ENCODE measurements around the gene TEKT5. TPM values are rescaled to one million over a fixed set of nuclear protein-coding genes. Genes with fewer than 3 reads are reported as not detected.

Gene TEKT5
- total RNA-seq, 1 donor from 2014 or later = not detected

DNA sequence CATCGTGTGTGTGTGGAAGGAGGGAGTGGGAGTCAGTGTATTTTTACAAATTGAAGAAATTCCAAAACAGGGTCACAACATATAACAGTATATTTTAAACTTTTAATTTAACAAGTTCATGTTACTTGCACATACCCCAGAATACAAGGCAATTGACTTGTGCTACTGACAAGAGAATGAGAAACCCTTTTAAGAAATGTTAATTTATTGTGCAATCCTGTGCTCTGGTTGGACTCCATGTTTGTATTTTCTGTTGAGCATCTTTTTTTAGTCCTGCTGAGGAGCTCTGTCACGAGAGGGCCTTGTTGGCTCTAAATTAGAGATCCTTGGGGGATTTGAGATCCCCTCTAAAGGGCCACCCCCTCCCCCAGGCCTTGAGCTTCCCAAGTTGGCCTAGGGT lies 113.2 kb downstream of the TEKT5 start:
- H3K27ac Mint-ChIP-seq = no peak overlapping the region
- H3K27me3 Mint-ChIP-seq (ENCODE audit: low read depth) = peaks cover 40% of the 10 kb centered on the region
- H3K4me1 Mint-ChIP-seq (ENCODE audit: low read depth) = no peaks in the 10 kb centered on the region
- H3K9me3 Mint-ChIP-seq = no peaks in the 10 kb centered on the region
- no peak overlapping the region for H3K4me3 Mint-ChIP-seq (ENCODE audit: low read depth)
- H3K36me3 Mint-ChIP-seq (ENCODE audit: low read depth) = no peaks in the 10 kb centered on the region
- DNase-seq (ENCODE audit: low spot score) = no peak
- intact Hi-C loops (cut with micrococcal nuclease) = no loop called here

DNA sequence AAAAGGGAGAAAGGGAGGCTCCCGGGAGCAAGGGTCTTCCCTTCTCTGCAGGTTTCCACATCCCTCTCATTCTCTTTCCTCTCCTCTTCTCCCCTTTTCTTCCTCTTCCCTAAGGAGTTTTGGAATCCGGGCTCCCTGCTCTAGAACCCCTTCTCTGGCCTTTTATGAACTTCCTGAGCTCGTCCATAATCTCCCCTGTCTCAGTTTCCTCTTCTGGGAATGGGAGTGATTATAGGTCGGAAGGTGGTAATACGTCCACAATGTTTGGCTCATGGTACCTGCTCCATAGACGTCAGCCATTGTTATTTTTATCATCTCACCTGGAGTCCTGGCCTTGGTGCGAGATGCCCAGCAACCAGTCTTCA lies 113.9 kb downstream of the TEKT5 start:
- Mint-ChIP-seq H3K4me1 (ENCODE audit: low read depth) (no peaks in the 10 kb centered on the region), H3K4me3 (ENCODE audit: low read depth) (no peak overlapping the region), H3K27me3 (ENCODE audit: low read depth) (peaks cover 40% of the 10 kb centered on the region), H3K9me3 (no peaks in the 10 kb centered on the region), H3K27ac (no peak overlapping the region), H3K36me3 (ENCODE audit: low read depth) (no peaks in the 10 kb centered on the region)
- DNase-seq (ENCODE audit: low spot score) = no peak
- intact Hi-C loops (cut with micrococcal nuclease) = no loop called here

DNA sequence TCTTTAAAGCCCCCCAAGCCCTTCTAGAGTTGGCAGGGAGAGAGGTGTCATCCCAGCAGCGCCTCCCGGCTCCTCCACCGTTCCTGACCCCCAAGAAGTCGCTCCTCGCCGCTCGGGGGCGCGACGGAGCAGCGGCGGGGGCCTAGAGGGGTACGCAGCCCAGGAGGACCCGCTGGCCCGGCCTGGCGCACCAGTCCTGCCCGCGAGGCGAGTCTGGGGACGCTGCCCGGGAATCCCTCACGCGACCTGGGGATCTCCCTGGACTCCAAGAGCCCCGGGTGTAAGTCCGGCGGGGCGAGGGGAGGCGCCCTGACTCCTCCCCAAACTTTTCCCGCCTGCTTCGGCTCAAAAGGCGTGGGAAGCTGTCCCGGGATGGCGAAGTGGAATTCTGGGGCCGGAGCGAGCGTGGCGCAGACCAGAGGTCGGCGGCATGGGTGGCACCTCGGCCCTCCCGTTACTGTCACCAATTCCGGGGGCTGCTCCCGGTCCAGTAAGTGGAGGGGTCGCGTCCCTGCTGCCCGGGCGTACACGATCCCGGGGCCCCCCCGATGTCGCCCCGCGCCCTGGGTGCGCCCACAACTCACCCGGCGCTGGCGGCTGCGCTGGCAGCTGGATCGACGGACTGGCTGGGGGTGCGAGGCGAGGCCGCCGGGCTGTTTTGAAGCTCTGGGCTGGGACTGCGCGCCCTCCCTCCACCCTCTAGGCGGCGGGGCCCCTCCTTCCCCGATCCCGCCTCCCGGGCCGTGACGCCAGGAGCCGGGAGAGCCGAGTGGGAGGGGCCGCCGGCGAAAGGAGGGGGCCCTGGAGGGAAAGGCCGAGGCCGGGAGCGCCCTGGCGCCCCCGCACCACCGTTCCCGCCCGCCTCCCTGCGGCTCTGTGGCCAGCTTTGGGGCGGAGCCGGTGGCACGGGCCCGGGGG lies 114.5 kb downstream of the TEKT5 start, which contains the start of gene EMP2:
EMP2 (minus strand) TSS at position 634 of the 918 bp plus-strand sequence. CDS start 32,981 bp downstream, outside the sequence.
- intact Hi-C loops (cut with micrococcal nuclease) = no loop called here
- Mint-ChIP-seq H3K4me3 (ENCODE audit: low read depth) (no peak within 1 kb of the TSS), H3K4me1 (ENCODE audit: low read depth) (no peaks in the 10 kb centered on the region), H3K27me3 (ENCODE audit: low read depth) (peaks cover 40% of the 10 kb centered on the region), H3K9me3 (no peaks in the 10 kb centered on the region), H3K27ac (no peak within 1 kb of the TSS), H3K36me3 (ENCODE audit: low read depth) (no peaks in the 10 kb centered on the region)
- DNase-seq (ENCODE audit: low spot score) = no peak

DNA sequence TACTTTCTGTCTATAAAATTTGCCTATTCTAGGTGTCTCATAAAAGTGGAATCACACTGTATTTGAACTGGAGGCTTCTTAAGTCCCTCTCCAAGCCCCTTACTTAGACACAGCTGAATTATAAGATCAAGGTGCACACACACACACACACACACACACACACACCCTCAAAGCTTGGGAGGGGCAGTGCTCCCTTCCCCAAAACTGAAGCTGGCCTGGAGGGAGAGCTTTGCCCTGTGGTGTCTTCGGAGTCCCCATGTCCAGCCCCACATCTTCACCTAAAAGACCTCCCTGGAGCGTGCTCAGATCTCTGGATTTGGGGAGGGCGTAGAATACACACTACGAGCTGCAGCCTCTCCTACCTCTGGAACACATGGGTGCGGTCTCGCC lies 115.2 kb downstream of the TEKT5 start:
- H3K27ac Mint-ChIP-seq = no peak overlapping the region
- no peak for DNase-seq (ENCODE audit: low spot score)
- intact Hi-C loops (cut with micrococcal nuclease) = no loop called here
- no peaks in the 10 kb centered on the region for H3K9me3 Mint-ChIP-seq
- H3K36me3 Mint-ChIP-seq (ENCODE audit: low read depth) = no peaks in the 10 kb centered on the region
- H3K27me3 Mint-ChIP-seq (ENCODE audit: low read depth) = peaks cover 40% of the 10 kb centered on the region
- no peaks in the 10 kb centered on the region for H3K4me1 Mint-ChIP-seq (ENCODE audit: low read depth)
- H3K4me3 Mint-ChIP-seq (ENCODE audit: low read depth) = no peak overlapping the region

DNA sequence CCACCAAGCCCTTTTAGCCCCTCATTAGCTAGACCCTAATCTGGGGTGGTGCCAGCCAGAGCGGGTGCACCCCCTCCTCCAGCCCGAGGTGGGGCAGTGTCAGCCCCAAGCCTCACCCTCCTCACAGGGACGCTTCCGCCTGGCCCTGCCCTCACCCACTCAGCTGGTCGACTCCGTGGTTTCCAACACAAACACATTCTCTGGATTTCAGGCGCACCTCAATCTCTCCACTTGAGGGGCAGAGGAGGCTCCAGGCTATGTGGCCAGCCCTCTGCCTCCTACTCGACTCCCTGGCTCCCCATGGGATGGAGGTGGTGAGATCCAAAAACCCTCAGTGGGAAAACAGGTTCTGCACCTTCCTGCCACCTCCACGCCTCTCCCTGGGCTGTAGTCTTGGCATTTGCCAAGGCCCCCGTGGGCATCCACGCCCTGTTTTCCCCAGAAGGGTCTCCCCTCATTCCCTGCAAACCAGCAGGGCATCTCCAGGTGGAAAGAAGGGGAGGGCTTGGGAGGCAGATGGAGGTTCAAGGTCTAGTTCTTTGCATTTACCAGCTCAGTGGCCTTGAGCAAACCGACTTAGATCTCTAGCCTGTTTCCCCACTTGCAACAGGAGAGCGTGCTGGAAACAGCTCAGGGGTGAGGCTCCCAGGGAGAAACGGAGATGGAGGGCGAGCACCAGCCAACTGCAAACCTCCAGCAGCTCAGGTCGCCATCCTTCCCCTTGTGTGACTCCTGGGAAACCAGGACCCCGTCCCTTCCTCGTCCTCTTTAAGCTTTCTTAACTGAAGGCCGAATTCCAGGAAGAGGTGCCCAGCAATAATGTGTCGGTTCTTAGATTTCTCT lies 116.0 kb downstream of the TEKT5 start:
- no peak for DNase-seq (ENCODE audit: low spot score)
- H3K4me3 Mint-ChIP-seq (ENCODE audit: low read depth) = no peak overlapping the region
- no peaks in the 10 kb centered on the region for H3K4me1 Mint-ChIP-seq (ENCODE audit: low read depth)
- H3K27me3 Mint-ChIP-seq (ENCODE audit: low read depth) = peaks cover 39% of the 10 kb centered on the region
- intact Hi-C loops (cut with micrococcal nuclease) = no loop called here
- no peaks in the 10 kb centered on the region for H3K36me3 Mint-ChIP-seq (ENCODE audit: low read depth)
- no peak overlapping the region for H3K27ac Mint-ChIP-seq
- H3K9me3 Mint-ChIP-seq = no peaks in the 10 kb centered on the region

Other genes with a start within 250 kb of the TEKT5 start
- gene EMP2, start 114.3 kb downstream of the TEKT5 start, total RNA-seq = 0.09 TPM in 1 of 2 replicates, not detected in the other
- gene NUBP1, start 48.9 kb upstream of the TEKT5 start, total RNA-seq = 33.9 and 35.9 TPM in 2 replicates
- 0.05 TPM in 1 of 2 replicates, not detected in the other for gene TVP23A, start 123.9 kb upstream of the TEKT5 start, total RNA-seq
- 8.6 and 9.3 TPM in 2 replicates for gene CIITA, start 182.3 kb upstream of the TEKT5 start, total RNA-seq
- gene DEXI, start 247.5 kb upstream of the TEKT5 start, total RNA-seq = 38.5 and 38.7 TPM in 2 replicates
- 44.8 and 48.7 TPM in 2 replicates for gene CLEC16A, start 249.6 kb upstream of the TEKT5 start, total RNA-seq

Data from activated T-helper 2 cell treated with anti-CD3 and anti-CD28 coated beads, Interferon-gamma antibody, Interleukin-2, Interleukin-4, amounts not matched to agents 10 μg/mL and 5 μg/mL and 100 μg/mL, durations not matched to agents 14 hours and 24 hours and 36 hours (primary cell).